PC-3 (cell line): ENCODE measurements around the gene TNP2.

Source experiments
- CTCF ChIP-seq: fragments of 300-600 bp; sonication (generic); conservative IDR thresholded peaks from 2 replicates; pipeline ENCODE4 v1.5.1; 2017; ENCODE audit warnings: antibody characterized with exemption, low read depth, mild to moderate bottlenecking, low read length
- EZH2 ChIP-seq: fragments of 300-600 bp; sonication (generic); IDR thresholded peaks from one replicate; pipeline ENCODE4 v1.6.1; 2017; ENCODE audit warnings: antibody characterized with exemption, mild to moderate bottlenecking, low read length; ENCODE audit not compliant: unreplicated experiment
- EZH2phosphoT487 ChIP-seq: fragments of 300-600 bp; sonication (generic); IDR thresholded peaks from 2 replicates; pipeline ENCODE4 v1.6.1; 2018; ENCODE audit warnings: mild to moderate bottlenecking, antibody characterized with exemption, low read length, borderline replicate concordance

GRCh38 chr16:11278681-11279628 lies 9.8 kb upstream of the TNP2 start:
- TF ChIP-seq CTCF (no peak), EZH2 (no peak), EZH2phosphoT487 (no peak)
